HEK293T (cell line): ENCODE data around the gene KCNK1.

Experiments
- HDGF ChIP-seq: fragments of 450-650 bp; IDR thresholded peaks from 2 replicates; pipeline ENCODE4 v1.6.1; 2017; ENCODE audit warnings: antibody characterized with exemption, borderline replicate concordance
- L3MBTL2 ChIP-seq: fragments of 450-650 bp; conservative IDR thresholded peaks from 2 replicates; pipeline ENCODE4 v1.6.1; 2016; ENCODE audit warnings: mild to moderate bottlenecking
- SP1 ChIP-seq: fragments of 450-650 bp; IDR thresholded peaks from 2 replicates; pipeline ENCODE4 v1.6.1; 2017
- TARDBP ChIP-seq: fragments of 450-650 bp; IDR thresholded peaks from 2 replicates; pipeline ENCODE4 v1.6.1; 2016
- ZNF384 ChIP-seq: fragments of 450-650 bp; IDR thresholded peaks from 2 replicates; pipeline ENCODE4 v1.6.1; 2016

DNA sequence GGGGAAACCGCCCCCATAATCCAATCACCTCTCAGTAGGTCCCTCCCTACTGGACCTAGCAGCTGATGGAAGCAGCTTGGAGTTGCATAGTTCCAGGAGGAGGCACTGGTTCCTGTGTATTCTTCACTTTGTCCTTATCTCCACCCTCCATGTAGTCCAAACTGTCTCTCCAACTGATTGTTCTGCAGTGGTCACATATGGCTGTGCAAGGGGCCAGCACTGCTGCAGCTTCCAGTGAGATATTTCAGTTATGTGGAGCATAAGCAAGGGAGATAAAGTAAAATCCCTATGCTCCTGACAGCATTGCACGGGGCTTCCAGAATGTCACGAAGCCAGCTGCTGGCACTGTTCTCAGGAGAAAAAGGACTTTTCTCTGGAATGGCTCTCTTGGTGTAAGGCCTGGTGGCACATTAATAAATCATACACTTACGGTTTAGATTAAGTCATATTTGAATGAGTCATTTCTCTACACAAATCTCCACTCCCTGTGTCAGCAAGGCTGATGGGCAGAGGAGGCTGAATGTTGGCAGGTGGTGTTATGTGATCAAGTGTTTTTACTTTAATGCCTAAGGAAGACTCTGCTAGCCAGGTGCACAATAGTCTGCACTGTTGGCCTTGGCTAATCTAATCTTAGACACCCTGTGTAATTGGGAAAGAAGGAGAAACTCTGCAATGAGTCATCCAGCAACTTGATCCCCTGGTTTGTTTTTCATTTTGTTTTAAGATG, 93.4 kb downstream of the KCNK1 start:
- TF ChIP-seq ZNF384 (no peak), HDGF (no peak), TARDBP (no peak), SP1 (no peak), L3MBTL2 (no peak)
